Epithelial cell of esophagus (primary cell): Measurements from ENCODE around the gene AAMP.
A peak's percentile ranks its signal among the peaks of the same experiment; 100 is the strongest.

Source experiments
- DNase-seq: peaks from one replicate; pipeline ENCODE4 v3.0.0; 2010; ENCODE audit warnings: low read depth
- H3K4me3 ChIP-seq: 2 replicates; pipeline ENCODE4 v1.5.1; 2011; ENCODE audit warnings: mild to moderate bottlenecking, low read length, control low read depth
- TF ChIP-seq, protein P1 (sequence below): IDR thresholded peaks from 2 replicates; pipeline ENCODE4 v1.5.1; 2011; ENCODE audit warnings: low read depth, mild to moderate bottlenecking, low read length, control low read depth, inconsistent platforms; ENCODE audit not compliant: insufficient read depth; ENCODE audit errors: missing control alignments

AAMP gene

GRCh38 chr2:218229239-218229638 lies 40.7 kb downstream of the AAMP start:
- H3K4me3 ChIP-seq: no peak overlapping the region
- peak; percentile 86 for DNase-seq
- TF ChIP-seq, protein P1, sequence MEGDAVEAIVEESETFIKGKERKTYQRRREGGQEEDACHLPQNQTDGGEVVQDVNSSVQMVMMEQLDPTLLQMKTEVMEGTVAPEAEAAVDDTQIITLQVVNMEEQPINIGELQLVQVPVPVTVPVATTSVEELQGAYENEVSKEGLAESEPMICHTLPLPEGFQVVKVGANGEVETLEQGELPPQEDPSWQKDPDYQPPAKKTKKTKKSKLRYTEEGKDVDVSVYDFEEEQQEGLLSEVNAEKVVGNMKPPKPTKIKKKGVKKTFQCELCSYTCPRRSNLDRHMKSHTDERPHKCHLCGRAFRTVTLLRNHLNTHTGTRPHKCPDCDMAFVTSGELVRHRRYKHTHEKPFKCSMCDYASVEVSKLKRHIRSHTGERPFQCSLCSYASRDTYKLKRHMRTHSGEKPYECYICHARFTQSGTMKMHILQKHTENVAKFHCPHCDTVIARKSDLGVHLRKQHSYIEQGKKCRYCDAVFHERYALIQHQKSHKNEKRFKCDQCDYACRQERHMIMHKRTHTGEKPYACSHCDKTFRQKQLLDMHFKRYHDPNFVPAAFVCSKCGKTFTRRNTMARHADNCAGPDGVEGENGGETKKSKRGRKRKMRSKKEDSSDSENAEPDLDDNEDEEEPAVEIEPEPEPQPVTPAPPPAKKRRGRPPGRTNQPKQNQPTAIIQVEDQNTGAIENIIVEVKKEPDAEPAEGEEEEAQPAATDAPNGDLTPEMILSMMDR: no peak

DNA sequence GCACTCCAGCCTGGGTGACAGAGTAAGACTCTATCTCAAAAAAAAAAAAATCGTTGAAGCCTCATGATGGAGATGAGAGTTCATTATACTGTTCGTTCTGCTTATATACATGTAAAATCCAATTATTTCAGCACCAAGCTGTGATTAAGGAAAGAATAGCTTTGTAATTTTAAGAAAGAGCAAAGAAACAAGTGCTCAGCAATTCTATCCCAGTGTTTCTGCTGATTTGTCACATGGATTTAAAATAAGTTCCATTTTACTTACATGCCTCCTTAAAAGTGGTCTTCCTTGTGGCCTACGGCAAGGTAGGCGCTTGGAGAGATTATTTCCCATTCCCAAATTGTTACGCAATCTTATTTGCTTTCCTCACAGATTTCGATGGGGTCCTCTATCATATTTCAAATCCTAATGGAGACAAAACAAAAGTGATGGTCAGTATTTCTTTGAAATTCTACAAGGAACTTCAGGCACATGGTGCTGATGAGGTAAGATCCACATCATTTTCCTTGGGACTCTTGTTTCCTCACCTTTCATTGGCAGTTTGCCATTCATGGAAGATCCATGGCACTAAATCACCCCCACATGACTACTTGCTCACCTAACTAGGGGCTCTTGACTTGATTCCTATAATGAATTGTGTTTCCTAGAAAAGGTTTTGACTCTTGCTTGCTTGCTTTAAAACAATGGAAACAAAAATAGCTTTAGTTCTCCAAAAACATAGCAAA lies 41.4 kb downstream of the AAMP start:
- TF ChIP-seq, protein P1: no peak
- DNase-seq: peak; percentile 77
- H3K4me3 ChIP-seq: no peak overlapping the region

GRCh38 chr2:218226903-218227302 lies 43.0 kb downstream of the AAMP start:
- DNase-seq: no peak
- no peak overlapping the region for H3K4me3 ChIP-seq
- TF ChIP-seq, protein P1: no peak

- no peak overlapping the region for H3K4me3 ChIP-seq
- DNase-seq: no peak
- TF ChIP-seq, protein P1: no peak
These were observed 45.8 kb downstream of the AAMP start for GRCh38 chr2:218224186-218224585.

DNA sequence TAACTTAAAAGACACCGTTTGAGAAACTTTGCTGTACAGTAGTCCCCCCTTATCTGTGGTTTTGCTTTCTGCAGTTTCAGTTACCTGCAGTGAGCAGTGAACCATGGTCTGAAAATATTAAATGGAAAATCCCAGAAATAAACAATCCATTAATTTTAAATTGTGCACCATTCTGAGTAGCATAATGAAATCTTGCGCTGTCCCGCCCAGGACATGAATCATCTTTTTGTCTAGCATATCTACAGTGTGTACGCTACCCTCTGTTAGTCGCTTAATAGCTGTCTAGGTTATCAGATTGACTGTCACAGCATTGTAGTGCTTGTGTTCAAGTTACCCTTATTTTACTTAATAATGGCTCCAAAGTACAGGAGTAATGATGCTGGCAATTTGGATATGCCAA lies 46.9 kb downstream of the AAMP start:
- no peak overlapping the region for H3K4me3 ChIP-seq
- DNase-seq: peak; percentile 60
- TF ChIP-seq, protein P1: no peak

DNA sequence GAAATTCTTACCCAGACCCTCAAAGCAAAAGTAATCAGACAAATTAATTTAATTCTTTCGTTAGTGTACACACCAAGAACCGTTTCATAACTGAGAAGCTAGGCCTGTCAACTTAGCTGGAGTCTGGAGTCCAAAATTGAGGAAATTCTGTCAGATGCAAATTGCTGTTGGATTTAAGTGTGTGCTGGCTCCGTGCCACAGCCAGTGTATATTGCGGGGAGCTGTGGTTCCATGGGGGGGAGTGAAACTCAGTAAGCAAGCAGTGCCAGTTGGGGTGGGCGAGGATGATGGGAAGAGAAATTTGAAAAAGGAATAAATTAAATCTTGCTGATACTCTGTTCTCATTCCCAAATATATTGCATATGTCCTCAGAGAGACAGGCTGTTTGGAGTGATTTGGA lies 48.9 kb downstream of the AAMP start:
- TF ChIP-seq, protein P1: no peak
- no peak for DNase-seq
- no peak overlapping the region for H3K4me3 ChIP-seq

DNA sequence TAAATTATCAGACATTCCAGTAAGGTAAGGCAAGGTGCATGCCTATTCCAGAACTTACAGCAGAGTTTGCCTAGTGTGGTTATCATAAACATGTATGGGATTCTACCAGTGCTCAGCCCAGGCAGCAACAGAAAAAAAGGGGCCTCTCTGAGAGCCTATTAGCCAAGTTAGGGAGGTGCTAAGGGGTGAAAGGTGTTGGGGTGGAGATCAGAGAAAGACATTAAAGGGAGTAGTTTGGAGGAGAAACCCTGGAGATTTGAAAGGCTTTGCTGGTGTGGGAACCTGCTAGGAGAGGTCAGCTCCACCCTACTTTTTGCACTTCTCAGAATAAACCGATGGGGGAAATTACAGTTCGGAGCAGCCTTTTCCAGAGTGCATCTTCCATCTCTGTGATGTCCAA lies 50.0 kb downstream of the AAMP start:
- no peak for DNase-seq
- TF ChIP-seq, protein P1: no peak
- peak overlapping the region; percentile 99 for H3K4me3 ChIP-seq
